ENCODE measurements around the gene TMEM232. TPM values are rescaled to one million over a fixed set of nuclear protein-coding genes. Genes with fewer than 3 reads are reported as not detected.

The TMEM232 gene
- total RNA-seq, 1 experiment from 2014 or later, result 2.6 TPM

DNA sequence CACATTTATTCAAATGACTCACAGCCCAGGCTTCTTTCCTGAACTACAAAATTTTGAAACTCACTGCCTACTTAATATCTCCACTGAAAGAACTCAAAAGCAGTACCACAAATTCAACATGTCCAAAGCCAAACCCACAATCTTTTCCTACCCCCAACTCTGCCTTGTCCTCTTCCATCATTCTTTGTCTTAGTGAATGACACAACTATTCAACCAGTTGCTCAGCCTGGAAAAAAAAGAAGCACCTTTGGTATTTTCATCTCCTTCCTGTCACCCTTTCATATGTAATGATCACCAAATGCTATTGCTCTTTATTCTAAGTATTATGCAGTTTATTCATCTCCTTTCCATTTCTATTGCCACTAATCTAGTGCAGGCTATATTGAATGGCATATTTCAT, 216.3 kb downstream of the TMEM232 start:
- H3K4me3 ChIP-seq, result no peak overlapping the region
- H3K9me3 ChIP-seq, result no peaks in the 10 kb centered on the region; the same call in 1 of the 2 replicates
- H3K27me3 ChIP-seq, result peaks cover 8% of the 10 kb centered on the region
- H3K36me3 ChIP-seq, result no peaks in the 10 kb centered on the region
- DNase-seq, result no peak

DNA sequence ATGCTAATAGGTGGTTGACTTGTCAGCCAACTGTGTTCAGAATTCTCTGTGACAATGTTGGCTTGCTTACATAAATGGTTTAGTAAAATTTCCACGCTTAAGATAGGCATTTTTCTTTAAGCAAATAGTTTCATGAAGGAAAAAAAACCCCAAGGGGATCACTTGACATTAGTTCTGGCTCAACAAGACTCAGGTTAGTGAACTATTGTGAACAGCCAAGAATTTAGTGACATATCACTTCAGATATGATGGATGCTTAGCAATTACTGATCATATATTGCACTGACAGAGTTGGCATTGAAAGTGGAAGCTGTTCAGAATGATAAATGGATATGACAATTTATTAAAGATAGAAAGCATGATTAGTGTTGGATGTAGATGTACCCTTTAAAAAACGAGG, 218.5 kb downstream of the TMEM232 start:
- H3K27me3 ChIP-seq, result peaks cover 11% of the 10 kb centered on the region
- no peak for DNase-seq
- no peaks in the 10 kb centered on the region for H3K36me3 ChIP-seq
- H3K9me3 ChIP-seq, result no peaks in the 10 kb centered on the region
- H3K4me3 ChIP-seq, result no peak overlapping the region

DNA sequence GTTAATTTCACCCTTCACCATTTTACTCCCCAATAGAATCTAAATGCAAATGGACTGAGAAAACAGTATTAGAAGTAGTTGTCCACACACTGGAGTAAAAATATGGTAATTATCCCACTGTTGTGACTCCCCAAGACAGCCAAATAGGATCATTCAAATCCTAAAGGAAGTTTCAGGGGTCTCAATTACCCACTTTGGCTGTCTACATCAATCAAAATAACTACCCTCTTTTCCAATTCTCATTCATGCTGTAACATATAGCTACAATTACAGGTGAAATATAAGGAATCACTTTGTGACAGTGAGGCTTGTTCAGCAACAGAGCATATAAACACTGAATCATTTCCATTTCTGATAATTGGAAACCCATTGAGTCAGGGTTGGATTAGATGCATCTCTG, 220.1 kb downstream of the TMEM232 start:
- Histone ChIP-seq H3K4me3 (no peak overlapping the region), H3K9me3 (no peaks in the 10 kb centered on the region), H3K27me3 (peaks cover 23% of the 10 kb centered on the region), H3K36me3 (no peaks in the 10 kb centered on the region)
- DNase-seq, result no peak

DNA sequence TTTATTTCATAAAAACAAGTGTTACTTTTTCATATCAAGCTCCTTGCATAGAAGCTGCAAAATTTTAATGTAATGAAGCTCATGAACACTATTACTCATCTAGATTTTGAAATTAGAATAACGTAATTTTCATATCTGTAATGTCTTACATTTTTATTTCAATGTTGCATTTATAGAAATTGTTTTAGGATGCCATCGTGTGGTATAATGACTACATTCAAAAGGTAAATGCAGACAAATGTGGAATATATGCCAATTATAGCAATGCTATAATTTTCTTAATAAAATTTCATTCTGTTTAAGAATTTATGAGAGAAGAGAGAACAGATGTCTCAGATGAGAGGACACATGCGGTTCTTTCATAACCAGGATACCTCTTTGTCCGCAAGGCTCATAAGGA, 230.2 kb downstream of the TMEM232 start:
- Histone ChIP-seq H3K9me3 (no peaks in the 10 kb centered on the region), H3K4me3 (no peak overlapping the region), H3K27me3 (peaks cover 7% of the 10 kb centered on the region; the same call in 1 of the 2 replicates), H3K36me3 (no peaks in the 10 kb centered on the region)
- DNase-seq, result no peak

DNA sequence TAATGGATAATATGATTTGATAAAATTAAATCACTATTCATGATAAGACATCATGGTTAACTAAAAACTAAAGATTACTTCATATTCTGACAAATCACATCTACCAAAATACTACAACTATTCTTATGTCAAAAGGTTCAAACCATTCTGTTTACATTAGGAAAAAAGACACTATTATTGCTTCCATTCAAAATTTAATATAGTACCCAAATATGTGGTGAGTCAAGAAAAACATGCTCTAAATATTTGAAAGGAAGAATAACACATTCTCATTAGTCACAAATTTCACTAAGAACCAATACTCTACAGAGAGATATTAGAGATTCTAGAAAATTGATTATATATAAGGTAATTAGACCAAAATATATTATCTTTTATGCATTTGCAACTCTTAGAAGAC, 234.0 kb downstream of the TMEM232 start:
- no peaks in the 10 kb centered on the region for H3K36me3 ChIP-seq
- no peak for DNase-seq
- H3K9me3 ChIP-seq, result no peaks in the 10 kb centered on the region
- H3K27me3 ChIP-seq, result no peaks in the 10 kb centered on the region
- H3K4me3 ChIP-seq, result no peak overlapping the region

DNA sequence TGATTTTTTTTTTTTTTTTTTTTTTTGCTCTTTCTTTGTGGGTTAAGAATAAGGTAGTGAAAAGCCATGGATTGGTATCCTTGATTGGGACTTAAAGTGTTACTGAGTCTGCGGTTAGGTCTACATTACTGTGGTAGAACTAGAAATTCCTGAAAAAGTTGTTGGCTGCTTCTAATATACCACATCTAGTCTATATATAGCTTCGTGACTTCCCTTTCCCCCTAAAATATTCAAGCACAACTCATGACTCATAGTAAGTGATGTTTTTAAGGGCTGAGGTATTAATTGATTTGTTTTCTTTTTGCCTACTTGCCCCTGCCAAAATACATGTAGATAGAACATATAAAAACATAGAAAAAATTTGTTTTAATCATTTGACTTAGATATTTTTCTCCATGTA, 247.6 kb downstream of the TMEM232 start:
- no peak for DNase-seq
- Histone ChIP-seq H3K4me3 (no peak overlapping the region), H3K36me3 (no peaks in the 10 kb centered on the region), H3K27me3 (no peaks in the 10 kb centered on the region), H3K9me3 (no peaks in the 10 kb centered on the region; the same call in 1 of the 2 replicates)

DNA sequence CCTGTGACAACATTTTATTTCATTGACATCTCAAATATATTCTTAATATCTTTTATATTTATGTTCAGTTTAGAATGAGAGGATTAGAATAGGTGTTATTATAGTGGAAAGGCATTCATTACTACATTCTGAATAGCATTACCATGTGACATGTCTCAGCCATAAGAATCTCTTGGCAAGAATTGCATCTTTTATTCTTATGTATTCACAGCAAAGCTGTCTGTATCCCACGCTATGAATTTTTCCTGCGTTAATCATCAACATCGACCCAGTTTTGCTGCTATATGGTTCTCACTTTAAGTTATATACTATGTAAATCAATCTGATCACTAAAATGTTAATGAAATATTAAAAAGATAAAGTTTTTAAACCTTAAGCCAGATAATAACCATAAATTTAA, 248.6 kb downstream of the TMEM232 start:
- H3K9me3 ChIP-seq, result no peaks in the 10 kb centered on the region; the same call in 1 of the 2 replicates
- H3K4me3 ChIP-seq, result no peak overlapping the region
- H3K36me3 ChIP-seq, result no peaks in the 10 kb centered on the region
- no peaks in the 10 kb centered on the region for H3K27me3 ChIP-seq
- peak; percentile 42 for DNase-seq

DNA sequence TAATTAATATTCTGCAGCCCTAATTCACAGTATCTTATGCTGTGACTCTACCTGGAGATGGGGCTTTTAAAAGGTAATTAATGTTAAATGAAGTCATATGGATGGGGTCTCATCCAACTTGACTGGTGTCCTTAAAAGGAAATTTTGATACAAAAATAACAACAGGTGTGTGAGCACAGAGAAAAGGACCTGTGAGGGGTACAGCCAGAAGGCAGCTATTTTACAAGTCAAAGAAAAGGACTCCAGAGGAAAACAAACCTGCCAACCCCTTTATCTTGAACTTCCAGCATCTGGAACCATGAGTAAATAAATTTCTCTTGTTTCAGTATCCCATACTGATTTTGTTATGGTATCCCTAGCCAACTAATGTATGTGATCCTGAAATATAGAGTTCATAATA, 250.3 kb downstream of the TMEM232 start:
- DNase-seq, result no peak
- H3K4me3 ChIP-seq, result no peak overlapping the region
- peaks cover 6% of the 10 kb centered on the region for H3K9me3 ChIP-seq
- H3K36me3 ChIP-seq, result no peaks in the 10 kb centered on the region
- H3K27me3 ChIP-seq, result no peaks in the 10 kb centered on the region; the same call in 1 of the 2 replicates

DNA sequence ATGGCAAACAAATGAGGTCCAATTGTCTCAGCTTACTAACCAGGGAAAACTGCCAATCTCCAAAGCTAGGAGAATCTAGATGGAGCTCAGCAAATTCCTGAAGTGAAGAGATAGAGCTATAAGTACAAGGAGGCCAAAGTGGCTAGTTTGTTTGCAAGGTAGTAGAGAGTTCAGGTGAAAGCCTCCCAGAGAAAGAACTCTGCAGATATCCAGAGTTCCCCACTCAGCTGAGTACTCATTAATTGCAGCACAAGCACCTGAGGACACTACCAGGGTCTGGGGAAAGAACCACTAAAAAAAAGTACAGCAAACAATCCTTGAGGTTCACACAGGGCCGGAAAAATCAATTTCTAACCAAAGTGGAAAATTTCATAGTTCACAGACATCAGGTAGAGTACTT, 250.9 kb downstream of the TMEM232 start:
- Histone ChIP-seq H3K27me3 (no peaks in the 10 kb centered on the region; the same call in 1 of the 2 replicates), H3K36me3 (no peaks in the 10 kb centered on the region), H3K4me3 (no peak overlapping the region), H3K9me3 (peaks cover 6% of the 10 kb centered on the region)
- DNase-seq, result no peak

DNA sequence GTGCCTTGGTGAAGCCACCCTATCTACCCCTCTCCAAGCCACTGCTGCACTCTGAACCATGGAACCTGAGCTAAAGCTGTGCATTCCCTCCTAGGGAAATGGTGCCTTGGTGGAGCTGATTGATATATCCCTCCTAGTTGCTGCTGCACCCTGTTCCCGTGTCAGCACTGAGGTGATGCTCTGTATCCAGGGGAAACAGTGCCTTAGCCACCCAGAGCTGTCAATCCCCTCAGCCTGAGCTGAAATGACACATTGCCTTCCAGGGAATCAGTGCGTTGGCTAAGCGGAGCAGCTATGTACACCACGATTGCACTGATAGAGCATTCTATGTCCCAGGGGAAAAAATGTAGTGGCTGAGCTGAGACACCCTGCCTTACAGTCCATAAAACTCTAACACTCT, 257.0 kb downstream of the TMEM232 start:
- Histone ChIP-seq H3K27me3 (no peaks in the 10 kb centered on the region; the same call in 1 of the 2 replicates), H3K4me3 (no peak overlapping the region), H3K36me3 (no peaks in the 10 kb centered on the region), H3K9me3 (peaks cover 6% of the 10 kb centered on the region)
- DNase-seq, result no peak

DNA sequence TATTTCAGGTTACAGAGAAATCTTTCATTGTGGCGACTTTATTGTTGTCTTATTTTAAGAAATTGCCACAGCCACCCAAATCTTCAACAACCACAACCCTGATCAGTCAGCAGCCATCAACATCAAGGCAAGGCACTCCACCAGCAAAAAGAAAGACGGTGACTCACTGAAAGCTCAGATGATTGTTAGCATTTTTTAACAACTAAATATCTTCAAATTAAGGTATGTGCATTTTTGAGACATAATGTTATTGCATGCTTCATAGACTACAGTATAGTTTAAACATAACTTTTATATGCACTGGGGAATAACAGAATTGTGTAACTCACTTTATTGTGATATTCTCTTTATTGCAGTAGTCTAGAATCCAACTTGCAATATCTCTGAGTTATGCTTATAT, 263.4 kb downstream of the TMEM232 start:
- H3K9me3 ChIP-seq, result no peaks in the 10 kb centered on the region
- H3K36me3 ChIP-seq, result no peaks in the 10 kb centered on the region
- no peak overlapping the region for H3K4me3 ChIP-seq
- H3K27me3 ChIP-seq, result no peaks in the 10 kb centered on the region
- DNase-seq, result no peak

DNA sequence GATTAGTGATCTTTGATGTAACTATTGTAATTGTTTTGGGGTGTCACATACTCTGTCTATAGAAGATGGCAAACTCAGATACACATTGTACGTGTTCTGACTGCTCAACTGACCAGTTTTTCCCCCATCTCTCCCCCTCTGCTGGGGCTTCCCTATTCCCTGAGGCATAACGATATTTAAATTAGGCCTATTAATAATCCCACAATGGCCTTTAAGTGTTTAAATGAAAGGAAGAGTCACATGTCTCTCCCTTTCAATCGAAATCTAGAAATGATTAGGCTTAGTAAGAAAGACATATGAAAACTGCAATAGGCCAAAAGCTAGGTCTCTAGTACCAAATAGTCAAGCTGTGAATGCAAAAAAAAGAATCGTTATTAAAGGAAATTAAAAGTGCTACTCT, 265.6 kb downstream of the TMEM232 start:
- no peak for DNase-seq
- H3K9me3 ChIP-seq, result no peaks in the 10 kb centered on the region
- no peaks in the 10 kb centered on the region for H3K36me3 ChIP-seq
- H3K27me3 ChIP-seq, result peaks cover 12% of the 10 kb centered on the region
- no peak overlapping the region for H3K4me3 ChIP-seq

DNA sequence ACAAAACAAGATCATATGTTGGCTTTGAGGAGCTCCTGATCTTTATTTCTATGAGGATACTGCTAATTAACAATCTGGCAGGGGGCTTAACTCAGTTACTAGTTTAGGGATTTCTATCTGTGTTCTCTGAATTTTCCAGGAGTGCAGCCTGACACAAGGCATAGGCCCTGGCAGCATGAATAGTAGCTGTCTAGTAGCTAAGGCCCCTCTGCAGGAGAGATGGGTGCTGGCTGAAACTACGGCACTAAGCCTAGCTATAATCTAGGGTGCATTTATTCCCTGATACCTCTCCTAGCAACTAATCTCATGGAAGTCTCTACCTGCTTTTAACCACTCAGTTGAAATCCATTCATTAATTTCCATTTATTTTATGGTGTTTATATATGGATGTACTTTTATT, 268.2 kb downstream of the TMEM232 start:
- no peak for DNase-seq
- no peaks in the 10 kb centered on the region for H3K9me3 ChIP-seq
- H3K36me3 ChIP-seq, result no peaks in the 10 kb centered on the region
- no peak overlapping the region for H3K4me3 ChIP-seq
- H3K27me3 ChIP-seq, result peaks cover 14% of the 10 kb centered on the region

DNA sequence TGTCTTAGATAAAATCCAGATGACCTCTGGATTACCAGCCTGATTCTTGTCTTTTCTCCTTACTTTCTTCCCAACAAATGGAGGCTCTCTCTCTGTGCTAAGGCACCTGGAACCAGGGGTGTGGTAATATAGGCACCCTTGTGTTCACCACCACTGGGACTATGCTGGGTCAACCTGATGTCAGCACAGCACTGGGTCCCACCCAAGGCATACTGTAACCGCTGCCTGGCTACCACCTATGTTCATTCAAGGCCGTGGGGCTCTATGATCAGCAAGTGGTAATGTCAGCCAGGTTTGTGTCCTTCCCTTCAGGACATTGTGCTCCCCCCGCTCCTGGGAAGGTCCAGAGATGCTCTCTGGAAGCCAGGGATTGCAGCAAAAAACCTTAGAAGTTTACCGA, 283.6 kb downstream of the TMEM232 start:
- Histone ChIP-seq H3K4me3 (no peak overlapping the region), H3K9me3 (no peaks in the 10 kb centered on the region)

DNA sequence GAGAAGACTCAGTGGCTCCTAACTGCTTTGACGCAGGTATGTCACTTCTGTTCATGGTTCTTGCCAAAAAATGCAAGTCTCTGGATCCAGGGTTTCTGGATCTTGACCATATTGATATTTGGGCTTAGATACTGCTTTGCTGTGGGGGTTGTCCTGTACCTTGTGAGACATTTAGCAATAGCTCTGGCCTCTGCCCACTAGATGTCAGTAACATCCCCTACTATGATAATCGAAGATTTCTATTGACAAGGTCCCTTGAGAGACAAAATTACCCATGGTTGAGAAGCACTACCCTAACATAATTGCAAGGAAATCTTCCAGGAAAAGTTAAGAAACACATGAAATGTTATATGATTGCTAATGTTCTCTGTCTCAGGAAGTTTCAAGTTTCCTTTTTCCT, 285.4 kb downstream of the TMEM232 start:
- no peak for DNase-seq
- H3K27me3 ChIP-seq, result peaks cover 5% of the 10 kb centered on the region
- H3K36me3 ChIP-seq, result no peaks in the 10 kb centered on the region
- H3K4me3 ChIP-seq, result no peak overlapping the region
- peaks cover 2% of the 10 kb centered on the region; the same call in 1 of the 2 replicates for H3K9me3 ChIP-seq

More for the DNA sequence above, 283.6 kb downstream of the TMEM232 start:
- Histone ChIP-seq H3K36me3 (no peaks in the 10 kb centered on the region), H3K27me3 (peaks cover 2% of the 10 kb centered on the region; the same call in 1 of the 2 replicates)
- no peak for DNase-seq

DNA sequence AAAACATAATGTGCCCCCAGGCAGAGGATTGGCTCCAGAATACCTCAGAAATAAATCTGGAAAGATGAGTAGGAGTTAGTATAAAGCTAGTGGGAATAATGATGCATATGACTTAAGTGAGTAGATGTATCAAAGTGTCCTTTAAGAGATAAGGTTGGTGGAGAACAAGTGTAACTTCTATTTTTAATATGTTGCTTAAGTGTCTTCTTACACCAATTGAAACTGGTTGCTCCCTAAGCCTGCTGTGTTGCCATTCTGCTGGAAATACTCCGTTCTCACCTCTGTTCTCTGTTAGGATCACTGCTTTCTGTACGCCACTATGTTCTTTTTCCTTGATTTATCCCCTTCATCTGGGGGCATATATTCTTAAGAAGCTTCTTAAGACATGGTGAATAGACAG, 286.4 kb downstream of the TMEM232 start:
- DNase-seq, result no peak
- Histone ChIP-seq H3K36me3 (no peaks in the 10 kb centered on the region), H3K4me3 (no peak overlapping the region), H3K9me3 (peaks cover 2% of the 10 kb centered on the region; the same call in 1 of the 2 replicates), H3K27me3 (peaks cover 7% of the 10 kb centered on the region)

DNA sequence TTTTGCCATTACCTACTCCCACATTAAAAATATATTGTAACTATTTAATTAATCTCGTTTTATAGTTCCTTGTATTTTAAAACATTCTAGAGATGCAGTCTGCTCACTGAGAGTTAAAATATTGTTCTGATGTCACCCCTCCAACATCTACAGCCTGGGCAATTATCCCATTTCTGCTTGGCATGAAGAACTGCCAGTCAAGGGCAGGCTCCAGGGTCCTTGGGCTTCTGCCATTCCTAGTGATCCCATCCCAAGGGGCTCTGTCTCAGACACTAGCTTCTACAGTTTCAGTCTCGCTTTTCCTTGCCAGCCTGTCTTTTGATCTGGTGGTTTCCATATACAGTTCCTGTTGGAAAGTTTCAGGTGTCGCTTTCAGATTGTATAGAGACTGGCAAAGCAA, 287.2 kb downstream of the TMEM232 start:
- no peaks in the 10 kb centered on the region for H3K36me3 ChIP-seq
- DNase-seq, result no peak
- no peak overlapping the region for H3K4me3 ChIP-seq
- peaks cover 2% of the 10 kb centered on the region; the same call in 1 of the 2 replicates for H3K9me3 ChIP-seq
- H3K27me3 ChIP-seq, result peaks cover 7% of the 10 kb centered on the region

DNA sequence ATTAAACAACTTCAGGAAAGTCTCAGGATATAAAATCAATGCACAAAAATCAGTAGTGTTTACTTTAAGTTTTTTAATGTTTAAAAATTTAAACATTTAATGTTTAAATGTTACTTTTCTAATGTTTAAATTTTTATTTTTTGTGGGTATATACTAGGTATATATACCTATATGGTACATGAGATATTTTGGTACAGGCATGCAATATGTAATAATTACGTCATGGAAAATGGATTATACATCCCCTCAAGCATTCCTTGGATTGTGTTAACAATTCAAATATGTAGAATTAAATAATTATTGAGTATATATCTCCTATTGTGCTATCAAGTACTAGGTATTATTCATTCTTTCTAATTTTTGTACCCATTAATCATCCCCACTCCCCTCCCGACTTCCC, 291.3 kb downstream of the TMEM232 start:
- Histone ChIP-seq H3K4me3 (no peak overlapping the region), H3K27me3 (peaks cover 5% of the 10 kb centered on the region), H3K36me3 (no peaks in the 10 kb centered on the region), H3K9me3 (peaks cover 2% of the 10 kb centered on the region; the same call in 1 of the 2 replicates)
- DNase-seq, result no peak

DNA sequence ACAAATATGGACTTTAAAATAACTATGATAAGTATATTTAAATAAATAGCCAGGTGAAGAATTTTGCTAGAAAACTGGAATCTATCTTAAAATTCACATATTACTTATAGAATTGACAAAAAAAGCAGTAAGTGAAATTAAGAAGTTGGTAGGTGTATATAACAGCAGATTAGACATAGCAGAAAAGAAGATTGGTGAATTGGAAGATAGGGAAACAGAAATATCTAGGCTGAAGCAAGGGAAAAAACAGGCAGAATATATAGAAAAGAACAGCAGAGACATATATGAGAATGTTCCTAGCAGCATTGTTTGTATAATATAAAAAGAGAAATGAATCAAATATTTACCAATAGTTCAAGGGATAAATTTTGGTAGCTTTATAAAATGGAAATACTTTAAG, 294.9 kb downstream of the TMEM232 start:
- Histone ChIP-seq H3K9me3 (peaks cover 2% of the 10 kb centered on the region; the same call in 1 of the 2 replicates), H3K36me3 (no peaks in the 10 kb centered on the region), H3K27me3 (peaks cover 15% of the 10 kb centered on the region), H3K4me3 (no peak overlapping the region)
- no peak for DNase-seq
